Activated effector memory CD4-positive, alpha-beta T cell treated with anti-CD3 and anti-CD28 coated beads, Interleukin-2, amount 50 U/mL, for 16 hours (primary cell): ENCODE data around the gene SBF1.
"Not testable (repeated sequence)": the region's sequence is repeated elsewhere in the genome, so short reads cannot be mapped to it uniquely, and the experiment has no call there.

Experiments
- DNase-seq: peaks from one replicate; pipeline ENCODE4 v3.0.0-alpha.2; 2020

The SBF1 gene

GRCh38 chr22:50422961-50423815 lies 51.6 kb downstream of the SBF1 start:
- DNase-seq: no peak

- DNase-seq: no peak
These were observed 52.8 kb downstream of the SBF1 start for GRCh38 chr22:50422046-50422445.

GRCh38 chr22:50420581-50420980 lies 54.3 kb downstream of the SBF1 start:
- DNase-seq: no peak

GRCh38 chr22:50420015-50420414 lies 54.8 kb downstream of the SBF1 start:
- DNase-seq: no peak

GRCh38 chr22:50419116-50419515 lies 55.7 kb downstream of the SBF1 start:
- DNase-seq: no peak

- no peak for DNase-seq
These were observed 56.2 kb downstream of the SBF1 start for GRCh38 chr22:50418624-50419023.

GRCh38 chr22:50417411-50418210 lies 57.2 kb downstream of the SBF1 start:
- DNase-seq: no peak

GRCh38 chr22:50416996-50417395 lies 57.8 kb downstream of the SBF1 start:
- no peak for DNase-seq

- no peak for DNase-seq
These were observed 59.4 kb downstream of the SBF1 start for GRCh38 chr22:50415426-50415825.

- no peak for DNase-seq
These were observed 60.2 kb downstream of the SBF1 start for GRCh38 chr22:50414476-50415248.

GRCh38 chr22:50408954-50409353 lies 65.9 kb downstream of the SBF1 start:
- not testable (repeated sequence) for DNase-seq

- no peak for DNase-seq
These were observed 66.5 kb downstream of the SBF1 start for GRCh38 chr22:50408311-50408710.

GRCh38 chr22:50406416-50407170 lies 68.2 kb downstream of the SBF1 start:
- no peak for DNase-seq

GRCh38 chr22:50403701-50404101 lies 71.1 kb downstream of the SBF1 start:
- no peak for DNase-seq

- no peak for DNase-seq
These were observed 72.9 kb downstream of the SBF1 start for GRCh38 chr22:50401907-50402306.

- no peak for DNase-seq
These were observed 73.9 kb downstream of the SBF1 start for GRCh38 chr22:50400931-50401330.

GRCh38 chr22:50400406-50400805 lies 74.4 kb downstream of the SBF1 start:
- no peak for DNase-seq

GRCh38 chr22:50399751-50400331 lies 75.0 kb downstream of the SBF1 start:
- peak; percentile 65 for DNase-seq

- DNase-seq: no peak
These were observed 75.8 kb downstream of the SBF1 start for GRCh38 chr22:50398831-50399648.

GRCh38 chr22:50397371-50398060 lies 77.3 kb downstream of the SBF1 start:
- DNase-seq: not testable (repeated sequence)
